K562 (cell line): Measurements from ENCODE around the gene ALOX5.

Source experiments
- ERF ChIP-seq: fragments of 450-650 bp; formaldehyde crosslinking; IDR thresholded peaks from 2 replicates; pipeline ENCODE4 v1.4.0; 2020; ENCODE audit warnings: mild to moderate bottlenecking, mixed read lengths
- EZH2 ChIP-seq: IDR thresholded peaks from 2 replicates; pipeline ENCODE4 v1.6.1; 2012; ENCODE audit warnings: low read depth, mild to moderate bottlenecking, inconsistent platforms, low read length, borderline replicate concordance
- HDGF ChIP-seq: fragments of 450-650 bp; IDR thresholded peaks from 2 replicates; pipeline ENCODE4 v1.6.1; 2016
- XRCC3 ChIP-seq: fragments of 450-650 bp; IDR thresholded peaks from 2 replicates; pipeline ENCODE4 v1.6.1; 2017; ENCODE audit warnings: mild to moderate bottlenecking, moderate library complexity
- ZBED1 ChIP-seq: IDR thresholded peaks from 2 replicates; pipeline ENCODE4 v1.6.1; 2014
- TF ChIP-seq, protein P1 (sequence below), 3 experiments: IDR thresholded peaks in 2 of 3; conservative IDR thresholded peaks in 1 of 3; 2 replicates each; pipeline ENCODE4 v1.5.1; 2011 to 2012; ENCODE audit warnings: low read length in 3 of 3, mild to moderate bottlenecking in 3 of 3, control low read depth in 2 of 3, improper control_type of control experiment in 1 of 3, inconsistent platforms in 1 of 3, low read depth in 1 of 3, mixed read lengths in 1 of 3, moderate library complexity in 1 of 3; ENCODE audit not compliant: insufficient read depth in 2 of 3

- TF ChIP-seq EZH2 (no peak), ZBED1 (no peak), ERF (CRISPR knock-in tag) (no peak; the same call in 1 of the 2 replicates), XRCC3 (no peak), HDGF (no peak)
- TF ChIP-seq, protein P1, sequence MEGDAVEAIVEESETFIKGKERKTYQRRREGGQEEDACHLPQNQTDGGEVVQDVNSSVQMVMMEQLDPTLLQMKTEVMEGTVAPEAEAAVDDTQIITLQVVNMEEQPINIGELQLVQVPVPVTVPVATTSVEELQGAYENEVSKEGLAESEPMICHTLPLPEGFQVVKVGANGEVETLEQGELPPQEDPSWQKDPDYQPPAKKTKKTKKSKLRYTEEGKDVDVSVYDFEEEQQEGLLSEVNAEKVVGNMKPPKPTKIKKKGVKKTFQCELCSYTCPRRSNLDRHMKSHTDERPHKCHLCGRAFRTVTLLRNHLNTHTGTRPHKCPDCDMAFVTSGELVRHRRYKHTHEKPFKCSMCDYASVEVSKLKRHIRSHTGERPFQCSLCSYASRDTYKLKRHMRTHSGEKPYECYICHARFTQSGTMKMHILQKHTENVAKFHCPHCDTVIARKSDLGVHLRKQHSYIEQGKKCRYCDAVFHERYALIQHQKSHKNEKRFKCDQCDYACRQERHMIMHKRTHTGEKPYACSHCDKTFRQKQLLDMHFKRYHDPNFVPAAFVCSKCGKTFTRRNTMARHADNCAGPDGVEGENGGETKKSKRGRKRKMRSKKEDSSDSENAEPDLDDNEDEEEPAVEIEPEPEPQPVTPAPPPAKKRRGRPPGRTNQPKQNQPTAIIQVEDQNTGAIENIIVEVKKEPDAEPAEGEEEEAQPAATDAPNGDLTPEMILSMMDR (IDR thresholded peaks at IDR 0.05 in 2 of 3, conservative IDR thresholded peaks at IDR 0.05 in 1 of 3; ENCODE audit: insufficient read depth in 2 of 3, low read depth in 1 of 3, low read length in 3 of 3) = no peak
Measured at GRCh38 chr10:45373576-45374349, at the start of gene ALOX5.
